Stromal cell of bone marrow (primary cell): ENCODE data around the gene CDK5RAP1.

ENCODE experiments used
- DNase-seq: peaks from one replicate; pipeline ENCODE4 v3.0.0-alpha.2; 2012; ENCODE audit warnings: low read depth

CDK5RAP1 gene

DNA sequence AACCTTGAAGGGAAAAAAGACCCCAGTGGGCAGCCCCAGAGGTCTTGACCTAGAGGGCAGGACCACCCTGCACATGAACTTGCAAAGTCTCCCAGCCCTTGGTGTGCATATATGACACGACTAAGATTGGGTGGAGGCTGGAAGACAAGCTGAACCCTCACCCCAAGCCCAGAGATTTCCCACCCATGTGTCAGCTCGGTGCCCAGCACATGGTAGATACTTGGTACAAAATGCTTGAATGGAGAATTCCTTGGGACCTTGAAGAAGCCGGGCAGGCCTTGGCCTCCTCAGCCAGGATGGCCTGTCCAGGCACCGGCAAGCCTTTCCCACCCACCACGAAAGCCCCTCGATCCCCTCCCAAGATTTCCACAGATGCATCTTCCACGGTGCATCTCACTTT is 67.7 kb downstream of the CDK5RAP1 start:
- no peak for DNase-seq

DNA sequence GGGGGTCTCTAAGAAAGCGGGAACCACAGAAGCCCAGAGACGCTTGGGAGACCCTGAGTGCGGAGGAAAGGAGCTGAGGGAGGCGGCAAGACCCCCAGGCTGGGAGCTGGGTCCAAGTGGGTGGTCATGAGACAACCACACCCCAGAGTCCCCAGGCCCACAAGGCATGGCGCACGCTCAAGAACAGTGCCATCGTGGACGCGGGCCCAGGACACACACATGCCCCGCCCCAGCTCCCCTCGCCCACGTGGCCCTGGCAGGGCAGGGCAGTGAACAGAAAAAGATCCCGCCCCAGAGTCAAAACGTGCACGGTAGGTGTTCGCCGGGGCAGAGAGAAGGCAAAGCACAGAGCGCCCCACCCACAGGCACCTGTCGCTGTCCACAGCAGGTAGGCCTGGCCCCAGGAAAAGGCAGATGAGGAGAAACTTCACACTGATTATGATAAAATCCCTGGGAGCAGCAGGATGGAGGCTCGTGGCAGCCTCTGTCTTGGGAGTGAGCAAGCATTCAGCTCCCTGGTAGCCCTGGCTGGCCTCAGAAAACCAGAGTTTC is 68.3 kb downstream of the CDK5RAP1 start:
- no peak for DNase-seq

DNA sequence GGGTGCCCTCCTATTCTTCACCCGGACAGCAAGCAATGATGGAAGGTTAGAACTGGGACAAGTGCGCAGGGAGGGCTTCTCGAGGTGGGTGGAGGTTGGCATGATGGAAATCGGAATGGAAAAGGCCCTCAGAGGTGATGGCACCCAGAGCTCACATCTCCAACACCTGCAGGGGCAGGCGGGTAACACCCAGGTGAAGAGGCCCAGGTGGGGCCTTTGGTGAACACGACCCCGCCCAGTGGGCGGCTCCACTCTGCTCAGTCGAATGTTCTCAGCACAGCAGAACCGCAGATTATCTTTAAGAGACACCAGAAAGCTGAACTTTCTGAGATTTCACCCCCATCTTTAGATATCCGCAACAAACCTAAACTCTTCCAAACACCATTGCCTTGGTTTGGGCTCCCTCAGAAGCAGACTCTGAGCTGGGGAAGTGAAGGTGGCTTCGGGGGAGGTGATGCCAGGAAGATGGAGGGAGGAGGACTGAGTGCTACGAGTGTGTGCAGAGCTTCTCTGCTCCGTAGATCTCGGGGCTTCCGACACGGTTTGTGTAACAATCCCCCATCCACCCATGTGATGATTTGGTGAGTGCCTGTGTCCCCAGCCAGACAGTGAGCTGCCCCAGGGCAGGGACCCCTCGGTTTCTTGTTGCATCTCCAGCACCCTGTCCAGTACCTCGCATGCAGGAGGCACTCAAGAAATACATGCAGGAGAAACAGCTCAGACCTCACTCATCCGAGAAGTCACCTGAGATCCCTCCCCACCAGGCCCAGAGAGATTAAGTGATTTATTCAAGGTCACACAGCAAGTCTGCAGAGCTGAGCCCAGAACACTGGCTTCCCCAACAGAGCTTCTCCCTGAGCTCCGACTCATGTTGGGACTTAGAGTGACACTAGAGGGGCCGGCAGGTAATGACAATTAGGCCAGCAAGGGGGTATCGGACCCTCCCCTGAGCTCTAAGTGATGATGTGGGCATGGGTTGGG is 72.9 kb downstream of the CDK5RAP1 start:
- DNase-seq, result no peak

- DNase-seq, result no peak
Observed at GRCh38 chr20:33325350-33325749, 76.0 kb downstream of the CDK5RAP1 start.

DNA sequence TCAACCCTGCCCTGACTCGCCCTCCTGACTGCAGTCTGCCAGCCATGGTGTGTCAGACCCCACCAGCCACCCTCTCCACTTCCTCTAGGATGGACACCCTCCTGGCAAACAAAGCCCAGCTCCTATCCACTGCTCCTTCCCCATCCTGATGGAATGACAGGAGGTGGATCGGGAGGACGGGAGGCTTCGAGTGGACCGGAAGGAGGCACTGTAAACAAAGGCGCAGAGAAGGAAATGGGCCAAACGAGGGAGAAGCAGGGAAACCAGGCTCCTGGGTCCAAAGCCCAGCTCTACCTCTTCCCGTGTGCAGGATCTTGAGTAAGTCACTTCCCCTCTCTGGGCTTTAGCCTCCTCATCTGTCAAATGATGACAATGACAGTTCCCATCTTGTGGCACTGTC is 78.1 kb downstream of the CDK5RAP1 start:
- no peak for DNase-seq

- no peak for DNase-seq
Observed at GRCh38 chr20:33322456-33322855, 78.9 kb downstream of the CDK5RAP1 start.

- no peak for DNase-seq
Observed at GRCh38 chr20:33320006-33320405, 81.3 kb downstream of the CDK5RAP1 start.

GRCh38 chr20:33318096-33318429 is 83.3 kb downstream of the CDK5RAP1 start:
- no peak for DNase-seq

DNA sequence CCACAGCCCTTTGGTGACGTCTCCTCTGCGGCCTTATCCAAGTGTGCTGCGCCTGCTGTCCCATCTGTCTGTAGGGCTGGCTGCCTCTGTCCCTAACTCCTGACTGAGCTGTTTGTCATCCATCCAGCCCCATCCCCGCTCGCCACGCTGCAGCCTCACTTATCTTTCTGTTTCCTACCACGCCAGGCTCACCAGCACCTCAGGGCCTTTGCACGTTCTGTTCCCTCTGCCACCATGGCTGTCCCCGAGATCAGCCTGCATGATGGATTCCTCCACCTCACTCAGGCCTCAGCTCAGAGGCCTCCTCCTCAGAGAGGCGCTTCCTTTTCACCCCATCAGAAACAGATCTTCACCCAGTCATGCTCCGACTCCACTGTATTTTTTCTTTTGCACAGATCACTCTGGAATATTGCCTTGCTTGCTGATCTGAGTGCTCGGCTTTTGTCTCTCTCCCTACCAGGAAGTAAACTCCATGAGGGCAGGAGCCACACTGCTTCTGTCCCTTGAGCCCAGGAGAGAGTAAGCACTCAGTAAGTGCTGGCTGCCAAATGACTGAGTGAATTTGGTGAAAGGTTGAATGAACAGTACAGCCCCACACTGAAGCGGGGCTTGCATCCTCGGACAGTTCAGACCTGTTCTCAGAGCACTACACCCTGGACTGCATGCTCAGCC is 83.8 kb downstream of the CDK5RAP1 start:
- no peak for DNase-seq

- DNase-seq, result no peak
Observed at GRCh38 chr20:33316958-33317357, 84.4 kb downstream of the CDK5RAP1 start.

GRCh38 chr20:33316343-33316742 is 85.0 kb downstream of the CDK5RAP1 start:
- DNase-seq, result no peak

GRCh38 chr20:33313686-33314314 is 87.5 kb downstream of the CDK5RAP1 start:
- no peak for DNase-seq

GRCh38 chr20:33312583-33312982 is 88.7 kb downstream of the CDK5RAP1 start:
- DNase-seq, result no peak

GRCh38 chr20:33311996-33312395 is 89.3 kb downstream of the CDK5RAP1 start:
- DNase-seq, result no peak

- DNase-seq, result no peak
Observed at GRCh38 chr20:33311011-33311410, 90.3 kb downstream of the CDK5RAP1 start.

DNA sequence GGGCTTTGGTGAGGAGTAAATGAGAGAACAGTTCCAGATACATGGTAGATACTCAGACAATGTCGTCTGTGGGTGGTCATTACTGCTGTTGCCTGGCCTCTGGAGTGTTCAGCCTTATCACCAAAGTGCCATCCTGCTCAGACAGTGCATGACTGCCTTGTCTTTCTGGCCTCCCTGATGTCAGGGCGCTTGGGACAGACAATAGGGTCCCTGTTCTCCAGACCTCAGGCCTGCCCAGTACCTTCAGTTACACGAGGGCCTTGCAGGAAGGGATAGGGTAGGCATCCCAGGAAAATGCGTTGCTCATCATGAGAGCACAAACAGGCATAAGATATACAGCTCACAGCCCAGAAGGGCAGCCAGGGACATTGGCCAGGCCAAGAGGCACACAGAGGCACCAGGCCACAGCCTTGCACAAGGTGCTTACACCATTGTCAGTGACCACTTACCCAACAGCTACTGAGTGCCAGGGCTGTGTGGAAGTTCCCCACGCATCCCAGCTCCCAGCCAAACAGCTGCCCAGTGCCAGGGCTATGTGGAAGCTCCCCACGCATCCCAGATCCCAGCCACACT is 90.9 kb downstream of the CDK5RAP1 start:
- no peak for DNase-seq

DNA sequence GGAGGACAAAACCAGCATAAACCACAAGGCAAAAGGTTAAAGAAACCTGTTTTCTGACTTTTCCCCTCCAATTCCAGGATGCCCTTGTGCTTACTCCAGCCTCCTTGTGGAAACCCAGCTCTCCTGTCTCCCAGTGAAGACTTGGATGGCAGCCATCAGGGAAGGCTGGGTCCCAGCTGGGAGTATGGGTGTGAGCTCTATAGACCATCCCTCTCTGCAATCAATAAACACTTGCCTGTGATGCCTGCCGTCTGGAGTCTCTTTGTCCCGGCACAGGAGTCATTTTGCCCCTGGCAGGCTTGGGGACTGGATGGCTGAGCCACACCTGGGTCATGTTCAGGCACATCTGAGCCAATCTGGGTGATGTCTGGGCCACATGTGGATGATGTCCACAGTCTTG is 91.7 kb downstream of the CDK5RAP1 start:
- DNase-seq, result no peak
